T-helper 2 cell treated with Interferon-gamma antibody and Interleukin-4, amounts not matched to agents 100 ng/mL and 5 ng/mL, for 36 hours (primary cell): ENCODE data around the gene SEC22B. TPM values are rescaled to one million over a fixed set of nuclear protein-coding genes. Genes with fewer than 3 reads are reported as not detected.
"Not testable (repeated sequence)": the region's sequence is repeated elsewhere in the genome, so short reads cannot be mapped to it uniquely, and the experiment has no call there.

Source experiments
- intact Hi-C: fragments of 100-400 bp; cut with micrococcal nuclease; formaldehyde crosslinking; loops from one replicate; pipeline ENCODE4 v1.15.1; 2023
- total RNA-seq: library from RNA; stranded (reverse); gene quantifications from 2 replicates; pipeline ENCODE4 v1.2.3, GENCODE V29; 2022

The SEC22B gene
- total RNA-seq, 1 donor from 2014 or later: 28.1 TPM

DNA sequence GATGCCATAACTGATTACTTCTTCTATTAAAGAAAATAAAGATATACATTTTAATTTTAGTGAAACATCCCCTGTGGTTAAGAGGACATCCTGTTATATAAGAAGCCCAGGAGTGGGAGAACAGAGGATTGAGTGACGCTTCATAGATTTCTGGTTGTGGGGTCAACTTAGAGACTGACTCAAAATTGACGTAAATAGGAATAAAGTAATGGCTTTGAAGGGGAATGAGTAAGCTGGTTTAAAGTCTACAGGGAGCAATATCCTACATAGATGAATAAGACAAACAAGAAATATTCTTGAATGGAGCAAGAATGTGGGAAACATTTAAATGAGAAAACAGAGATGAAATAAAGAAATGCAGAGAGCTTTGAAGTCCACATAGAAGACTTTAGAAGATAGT, 60.2 kb downstream of the SEC22B start:
- intact Hi-C loops: not testable (repeated sequence)

DNA sequence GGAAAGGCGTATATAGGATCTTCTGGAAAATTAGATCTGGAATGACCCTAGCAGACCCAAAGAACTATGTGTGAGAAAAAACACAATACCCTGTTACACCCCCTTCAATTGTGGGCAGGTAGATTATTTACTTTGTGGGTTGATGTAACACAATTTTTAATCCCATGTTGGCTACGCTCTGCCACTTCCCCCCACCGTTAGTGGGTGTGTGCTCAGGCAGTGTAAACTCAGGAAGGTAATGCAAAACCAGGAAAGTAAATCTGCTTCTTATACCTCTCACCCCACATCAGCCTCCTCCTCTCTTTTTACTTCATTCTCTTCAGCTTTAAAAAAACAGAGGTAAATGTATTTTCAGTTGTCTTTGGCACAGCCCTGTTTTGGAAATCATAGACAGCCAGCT, 63.2 kb downstream of the SEC22B start:
- intact Hi-C loops: not testable (repeated sequence)

GRCh38 chr1:120112212-120112611, 64.1 kb downstream of the SEC22B start:
- intact Hi-C loops: not testable (repeated sequence)

DNA sequence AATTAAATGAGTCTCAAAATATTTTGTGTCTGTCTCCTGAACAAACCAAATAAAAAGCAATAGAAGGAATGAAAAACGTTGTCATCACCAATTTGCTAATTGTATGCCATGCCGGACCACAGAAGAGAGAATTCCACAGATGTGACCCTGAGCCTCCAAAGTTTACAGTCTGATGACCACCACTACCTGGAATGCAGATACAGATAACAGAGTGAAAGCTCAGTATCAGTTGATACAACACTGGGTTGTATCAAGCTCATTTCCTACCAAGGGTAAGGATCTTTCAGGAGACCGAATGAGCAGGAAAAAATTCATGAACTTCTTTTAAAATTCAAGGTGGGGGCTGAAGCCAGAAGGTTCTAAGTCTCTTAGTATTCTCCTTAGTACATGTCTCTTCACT, 64.5 kb downstream of the SEC22B start:
- intact Hi-C loops: not testable (repeated sequence)

GRCh38 chr1:120111008-120111407, 65.3 kb downstream of the SEC22B start:
- intact Hi-C loops: not testable (repeated sequence)

- intact Hi-C loops: not testable (repeated sequence)
Measured at GRCh38 chr1:120109656-120110055, 66.7 kb downstream of the SEC22B start.

DNA sequence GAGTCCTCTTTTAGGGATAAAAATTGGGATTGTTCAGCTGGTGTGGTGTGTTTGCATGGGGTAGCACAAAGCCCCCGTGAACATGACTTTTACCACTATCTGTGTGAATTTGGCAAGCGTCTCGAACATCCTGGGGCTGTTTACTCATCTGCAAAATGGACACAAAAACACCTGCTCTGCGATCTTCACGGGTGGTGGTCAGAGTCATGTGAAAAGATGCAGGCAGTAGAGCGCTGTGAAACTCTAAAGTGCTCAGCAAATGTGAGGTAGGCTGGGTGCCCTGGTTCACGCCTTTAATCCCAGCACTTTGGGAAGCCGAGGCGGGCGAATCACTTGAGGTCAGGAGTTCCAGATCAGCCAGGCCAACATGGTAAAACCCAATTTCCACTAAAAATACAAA, 67.1 kb downstream of the SEC22B start:
- intact Hi-C loops: not testable (repeated sequence)

DNA sequence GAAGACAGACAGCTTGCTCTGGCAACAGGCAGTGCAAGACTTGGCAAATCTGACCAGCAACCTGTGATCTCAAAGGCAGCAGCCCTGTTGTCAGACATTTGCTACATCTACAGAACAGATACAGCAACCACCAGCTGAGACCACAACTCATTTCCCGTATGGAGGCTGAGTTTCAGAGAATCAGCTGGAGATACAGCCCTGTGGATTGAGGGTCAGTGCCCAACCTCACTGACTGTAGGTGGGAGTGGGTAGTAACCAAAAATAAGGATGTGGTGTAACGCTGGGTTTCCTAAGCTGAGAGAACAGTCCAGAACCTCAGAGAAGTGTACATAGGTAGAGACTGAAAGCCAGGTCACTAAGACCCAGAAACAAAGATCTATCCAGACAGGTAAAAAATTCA, 71.0 kb downstream of the SEC22B start:
- intact Hi-C loops: not testable (repeated sequence)

GRCh38 chr1:120103768-120104167, 72.6 kb downstream of the SEC22B start:
- intact Hi-C loops: not testable (repeated sequence)

- intact Hi-C loops: not testable (repeated sequence)
Measured at GRCh38 chr1:120101593-120101992, 74.7 kb downstream of the SEC22B start.

Other genes starting within 250 kb of the SEC22B start
- gene NOTCH2, start 106.9 kb downstream of the SEC22B start, total RNA-seq: 107 and 112 TPM in 2 replicates
- gene NBPF8, start 238.5 kb upstream of the SEC22B start, total RNA-seq: 24.6 and 26.9 TPM in 2 replicates